PC-9 (cell line): ENCODE measurements around the gene CMTM5. TPM values are rescaled to one million over a fixed set of nuclear protein-coding genes. Genes with fewer than 3 reads are reported as not detected.

ENCODE experiments used
- BruUV-seq: library from RNA; stranded (reverse); fragments of 400-500 nt; replicated peaks from 2 replicates; lab custom pipeline; 2021; lab: Mats Ljungman, UMichigan
- CTCF ChIA-PET: fragments of 300-600 bp; sonication (Branson Sonifier 250); formaldehyde crosslinking; loops from one replicate; lab custom pipeline; 2022; ENCODE audit warnings: antibody characterized with exemption; lab: Charles Lee
- POLR2A ChIA-PET: fragments of 300-600 bp; sonication (Branson Sonifier 250); formaldehyde crosslinking; loops from one replicate; lab custom pipeline; 2022; ENCODE audit warnings: antibody characterized with exemption; ENCODE audit not compliant: unreplicated experiment; lab: Charles Lee
- DNase-seq, 2 experiments: peaks; one replicate each; pipeline versions ENCODE4 v3.0.0 to v3.0.0-alpha.2; 2015 to 2022; ENCODE audit warnings: mixed read lengths in 1 of 2
- H2AFZ ChIP-seq: fragments of 200-600 bp; sonication (generic); 2 replicates; pipeline ENCODE4 v1.8.1; 2017; ENCODE audit warnings: antibody characterized with exemption
- H3F3A ChIP-seq: fragments of 200-600 bp; sonication (generic); 2 replicates; pipeline ENCODE4 v1.8.1; 2017; ENCODE audit warnings: antibody characterized with exemption, mild to moderate bottlenecking, low read depth; ENCODE audit not compliant: insufficient read depth
- H3K27ac ChIP-seq: fragments of 200-600 bp; sonication (generic); 2 replicates; pipeline ENCODE4 v1.6.1; 2016; ENCODE audit warnings: mixed run types
- H3K27me3 ChIP-seq: fragments of 200-600 bp; sonication (generic); 2 replicates; pipeline ENCODE4 v1.6.1; 2016; ENCODE audit warnings: low read depth, mixed run types; ENCODE audit not compliant: insufficient read depth
- H3K36me3 ChIP-seq: fragments of 200-600 bp; sonication (generic); 2 replicates; pipeline ENCODE4 v1.6.1; 2016; ENCODE audit warnings: low read depth, mixed run types
- H3K4me1 ChIP-seq: fragments of 200-600 bp; sonication (generic); replicated peaks from 2 replicates; pipeline ENCODE4 v1.6.1; 2016; ENCODE audit warnings: mixed run types; ENCODE audit not compliant: insufficient read depth
- H3K4me2 ChIP-seq: fragments of 200-600 bp; sonication (generic); 2 replicates; pipeline ENCODE4 v1.6.1; 2017; ENCODE audit warnings: mixed run types
- H3K4me3 ChIP-seq: fragments of 200-600 bp; sonication (generic); 2 replicates; pipeline ENCODE4 v1.6.1; 2016; ENCODE audit warnings: mixed run types
- H3K79me2 ChIP-seq: fragments of 200-600 bp; sonication (generic); 2 replicates; pipeline ENCODE4 v1.6.1; 2017; ENCODE audit warnings: low read depth, mixed run types
- H3K9me2 ChIP-seq: fragments of 200-600 bp; sonication (generic); 2 replicates; pipeline ENCODE4 v1.8.1; 2017; ENCODE audit warnings: mild to moderate bottlenecking; ENCODE audit not compliant: insufficient read depth
- H3K9me3 ChIP-seq: fragments of 200-600 bp; sonication (generic); 2 replicates; pipeline ENCODE4 v1.8.1; 2016; ENCODE audit warnings: low read depth; ENCODE audit not compliant: insufficient read depth
- H4K20me1 ChIP-seq: fragments of 200-600 bp; sonication (generic); 2 replicates; pipeline ENCODE4 v1.8.1; 2017; ENCODE audit not compliant: insufficient read depth
- CTCF ChIP-seq: fragments of 200-600 bp; sonication (generic); conservative IDR thresholded peaks from 2 replicates; pipeline ENCODE4 v1.6.1; 2017; ENCODE audit warnings: mixed run types, antibody characterized with exemption, mild to moderate bottlenecking, moderate library complexity
- EZH2 ChIP-seq: fragments of 200-600 bp; sonication (generic); IDR thresholded peaks from 2 replicates; pipeline ENCODE4 v1.8.0; 2017; ENCODE audit warnings: antibody characterized with exemption, low read depth
- intact Hi-C: fragments of 100-400 bp; cut with micrococcal nuclease; formaldehyde crosslinking; loops from one replicate; pipeline ENCODE4 v1.10.0; 2022; ENCODE audit not compliant: unreplicated experiment
- total RNA-seq: library from RNA; stranded (reverse); gene quantifications from 2 replicates; pipeline ENCODE4 v1.2.3, GENCODE V29; 2021

The CMTM5 gene
- total RNA-seq, 1 experiment from 2014 or later = not detected

DNA sequence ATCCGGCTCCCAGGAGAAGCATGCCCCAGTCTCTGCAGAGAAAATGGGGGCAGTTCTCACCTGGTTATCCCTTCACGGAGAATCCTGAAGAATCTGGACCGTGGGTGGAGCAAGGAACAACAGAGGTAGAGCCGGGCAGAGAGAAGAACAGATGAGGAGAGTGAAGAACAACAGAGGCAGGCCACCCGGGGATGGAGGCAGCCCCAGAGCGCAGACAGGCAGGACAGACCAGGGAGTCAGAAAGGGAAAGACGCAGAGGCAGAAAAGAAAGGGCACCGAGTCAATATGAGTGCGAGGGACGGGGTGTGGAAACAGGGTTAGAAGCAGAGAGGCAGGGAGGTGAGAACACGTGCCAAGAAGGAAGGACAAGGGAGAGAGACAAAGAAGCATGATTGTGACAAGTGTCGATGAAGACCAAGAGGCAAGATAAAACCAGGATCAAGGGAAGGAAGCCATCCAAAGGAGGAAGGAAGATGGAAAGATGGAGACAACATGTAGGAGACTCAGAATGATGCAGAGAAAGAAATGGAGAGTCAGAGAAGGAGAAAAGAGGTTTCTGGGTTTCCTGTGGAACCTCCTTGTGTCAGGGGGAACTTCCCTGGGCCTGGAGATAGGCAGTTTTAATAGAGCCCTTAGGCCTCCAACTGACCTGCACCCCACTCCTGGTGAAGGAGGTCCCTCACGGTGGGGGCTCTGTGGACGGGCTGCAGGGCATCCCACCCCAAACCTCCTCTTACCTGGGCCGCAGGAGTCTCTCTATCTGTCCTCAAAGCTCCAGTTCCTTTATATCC, 30.9 kb downstream of the CMTM5 start, which contains the start of gene MYH6:
Gene MYH6 (minus strand): TSS at position 758 of the 791 bp plus-strand sequence. CDS start 1,050 bp downstream, outside the sequence.
- no peak for DNase-seq
- no TSS peak for BruUV-seq
- no peaks in the 10 kb centered on the region for H3K4me1 ChIP-seq
- CTCF ChIA-PET = no interaction called here
- H3K79me2 ChIP-seq = no peaks in the 10 kb centered on the region
- H2AFZ ChIP-seq = no peak within 1 kb of the TSS
- no peaks in the 10 kb centered on the region for H3F3A ChIP-seq
- TF ChIP-seq CTCF = no peak
- no peak for TF ChIP-seq EZH2
- POLR2A ChIA-PET = no interaction called here
- no peak within 1 kb of the TSS for H3K27ac ChIP-seq
- H3K9me2 ChIP-seq = no peaks in the 10 kb centered on the region
- peaks cover 88% of the 10 kb centered on the region for H3K27me3 ChIP-seq
- no peaks in the 10 kb centered on the region for H3K9me3 ChIP-seq
- intact Hi-C loops = no loop called here
- no peak within 1 kb of the TSS for H3K4me3 ChIP-seq
- no peak within 1 kb of the TSS for H3K4me2 ChIP-seq
- H4K20me1 ChIP-seq = no peaks in the 10 kb centered on the region
- H3K36me3 ChIP-seq = no peaks in the 10 kb centered on the region

DNA sequence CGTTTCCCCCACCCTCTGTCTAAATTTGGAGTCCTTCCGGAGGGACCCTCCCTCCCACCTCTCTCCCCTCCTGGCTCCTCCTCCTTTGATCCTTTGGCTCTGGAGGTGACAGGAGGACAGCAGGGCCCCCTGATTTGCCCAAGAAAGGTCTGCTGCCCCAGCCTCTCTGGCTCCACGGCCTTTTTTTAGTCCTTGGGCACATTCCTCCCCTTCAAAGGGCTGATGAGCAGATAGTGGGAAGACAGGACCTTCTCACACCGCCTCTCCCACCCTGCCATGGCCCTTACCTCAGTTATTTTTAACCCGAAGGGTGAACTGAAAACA, 31.4 kb downstream of the CMTM5 start:
- DNase-seq = no peak
- Histone ChIP-seq H3K4me2 (no peak overlapping the region), H3K27ac (no peak overlapping the region), H4K20me1 (no peaks in the 10 kb centered on the region), H2AFZ (no peak overlapping the region), H3K36me3 (no peaks in the 10 kb centered on the region), H3F3A (no peaks in the 10 kb centered on the region), H3K4me3 (no peak overlapping the region), H3K4me1 (no peaks in the 10 kb centered on the region), H3K9me3 (no peaks in the 10 kb centered on the region), H3K79me2 (no peaks in the 10 kb centered on the region), H3K27me3 (peaks cover 87% of the 10 kb centered on the region), H3K9me2 (no peaks in the 10 kb centered on the region)
- ChIA-PET CTCF (no interaction called here), POLR2A (no interaction called here)
- no peak for TF ChIP-seq CTCF
- TF ChIP-seq EZH2 = no peak
- BruUV-seq = no TSS peak
- intact Hi-C loops = no loop called here

DNA sequence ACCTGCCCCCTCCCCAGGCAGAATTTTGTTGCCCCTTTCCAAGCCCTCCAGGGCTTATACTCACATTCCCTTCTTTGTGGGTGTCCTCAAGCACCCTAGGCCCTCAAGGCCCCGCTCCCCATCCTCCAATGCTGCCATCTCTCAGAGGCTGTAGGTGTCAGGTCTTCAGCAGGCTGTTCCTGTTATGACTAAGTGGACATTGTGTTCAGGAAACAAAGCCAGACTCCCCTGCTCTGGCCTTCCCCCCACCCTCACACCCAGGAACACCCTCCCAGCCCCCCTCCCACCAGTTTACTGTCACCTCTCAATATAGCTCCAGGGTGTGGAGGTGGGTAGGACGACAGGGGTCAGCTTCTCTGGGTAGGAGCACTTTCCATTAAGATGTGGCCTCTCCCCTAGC, 32.6 kb downstream of the CMTM5 start:
- intact Hi-C loops = no loop called here
- H3K4me1 ChIP-seq = no peaks in the 10 kb centered on the region
- POLR2A ChIA-PET = no interaction called here

More for the DNA sequence above, 32.6 kb downstream of the CMTM5 start:
- no peaks in the 10 kb centered on the region for H4K20me1 ChIP-seq
- H3K9me3 ChIP-seq = no peaks in the 10 kb centered on the region
- no peak overlapping the region for H3K4me2 ChIP-seq
- H3K36me3 ChIP-seq = no peaks in the 10 kb centered on the region
- no peak overlapping the region for H2AFZ ChIP-seq
- H3K79me2 ChIP-seq = no peaks in the 10 kb centered on the region
- no peak for DNase-seq
- CTCF ChIA-PET = no interaction called here
- no TSS peak for BruUV-seq
- H3K27me3 ChIP-seq = peaks cover 83% of the 10 kb centered on the region
- no peaks in the 10 kb centered on the region for H3F3A ChIP-seq
- no peak overlapping the region for H3K4me3 ChIP-seq
- H3K9me2 ChIP-seq = no peaks in the 10 kb centered on the region
- no peak for TF ChIP-seq EZH2
- H3K27ac ChIP-seq = no peak overlapping the region
